Skeletal muscle cell (primary cell): Measurements from ENCODE around the gene TCF12.

Source experiments
- DNase-seq: peaks from one replicate; pipeline ENCODE4 v3.0.0-alpha.2; 2010; ENCODE audit warnings: low read depth
- H3K4me3 ChIP-seq: 2 replicates; pipeline ENCODE4 v1.5.1; 2011; ENCODE audit warnings: low read depth, mild to moderate bottlenecking, control low read depth, low read length, moderate library complexity

The TCF12 gene

GRCh38 chr15:57034613-57035012 lies 116.2 kb downstream of the TCF12 start:
- no peak overlapping the region for H3K4me3 ChIP-seq
- no peak for DNase-seq

- no peak overlapping the region for H3K4me3 ChIP-seq
- no peak for DNase-seq
Measured at GRCh38 chr15:57035664-57036063, 117.2 kb downstream of the TCF12 start.

DNA sequence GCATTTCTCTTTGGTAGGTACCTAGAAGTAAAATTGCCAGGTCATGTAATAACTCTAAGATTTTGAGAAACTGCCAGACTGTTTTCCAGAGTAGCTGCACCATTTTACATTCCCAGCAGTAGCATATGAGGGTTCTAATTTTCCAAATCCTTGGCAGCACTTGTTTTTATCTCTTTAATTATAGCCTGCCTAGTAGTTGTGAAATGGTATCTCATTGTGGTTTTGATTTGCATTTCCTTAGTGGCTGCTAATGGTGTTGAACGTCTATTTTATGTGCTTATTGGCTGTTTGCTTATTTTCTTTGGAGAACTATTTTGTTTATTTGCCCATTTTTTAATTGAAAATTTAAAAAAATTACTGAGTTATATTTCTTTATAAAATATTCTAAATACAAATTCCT lies 117.9 kb downstream of the TCF12 start:
- no peak overlapping the region for H3K4me3 ChIP-seq
- no peak for DNase-seq

- H3K4me3 ChIP-seq = no peak overlapping the region
- DNase-seq = no peak
Measured at GRCh38 chr15:57037548-57037947, 119.1 kb downstream of the TCF12 start.

- no peak for DNase-seq
- H3K4me3 ChIP-seq = no peak overlapping the region
Measured at GRCh38 chr15:57038040-57038439, 119.6 kb downstream of the TCF12 start.

DNA sequence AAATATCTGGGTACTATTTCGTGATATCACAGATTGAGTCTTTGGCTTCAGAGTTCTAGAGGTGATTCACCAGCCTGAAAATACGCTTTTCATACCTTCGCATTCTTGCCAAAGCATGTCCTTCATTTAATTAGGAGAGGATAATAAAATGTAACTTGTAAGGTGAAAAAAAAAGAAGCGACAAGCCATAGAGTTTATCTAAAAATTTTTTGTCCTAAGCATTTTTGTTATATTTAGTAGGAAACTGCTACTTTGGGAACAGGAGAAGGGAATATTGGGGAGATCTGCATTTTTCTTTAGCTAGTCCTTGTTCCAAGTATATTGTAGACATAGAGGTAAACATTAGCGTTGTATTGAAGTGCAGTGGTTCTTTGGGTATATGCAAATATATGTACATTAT lies 120.1 kb downstream of the TCF12 start:
- no peak overlapping the region for H3K4me3 ChIP-seq
- DNase-seq = no peak

DNA sequence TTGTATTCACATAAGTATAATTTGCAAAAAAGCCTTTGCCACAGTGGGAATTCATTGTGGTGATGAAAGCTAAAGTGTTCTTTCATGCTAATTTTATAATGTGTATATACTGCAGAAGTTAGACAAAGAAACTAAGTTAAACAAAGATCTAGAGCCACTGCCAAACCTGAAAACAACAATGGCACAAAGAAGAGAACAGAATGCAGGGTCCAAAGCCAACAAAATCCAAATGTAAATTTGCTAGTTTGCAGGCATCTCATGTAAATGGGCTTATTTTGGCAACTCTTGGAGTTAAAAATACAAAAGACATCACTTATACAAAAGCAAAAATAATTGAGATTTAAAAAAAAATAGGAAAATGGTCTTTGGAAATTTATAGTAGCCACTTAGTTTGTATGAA lies 123.0 kb downstream of the TCF12 start:
- DNase-seq = no peak

DNA sequence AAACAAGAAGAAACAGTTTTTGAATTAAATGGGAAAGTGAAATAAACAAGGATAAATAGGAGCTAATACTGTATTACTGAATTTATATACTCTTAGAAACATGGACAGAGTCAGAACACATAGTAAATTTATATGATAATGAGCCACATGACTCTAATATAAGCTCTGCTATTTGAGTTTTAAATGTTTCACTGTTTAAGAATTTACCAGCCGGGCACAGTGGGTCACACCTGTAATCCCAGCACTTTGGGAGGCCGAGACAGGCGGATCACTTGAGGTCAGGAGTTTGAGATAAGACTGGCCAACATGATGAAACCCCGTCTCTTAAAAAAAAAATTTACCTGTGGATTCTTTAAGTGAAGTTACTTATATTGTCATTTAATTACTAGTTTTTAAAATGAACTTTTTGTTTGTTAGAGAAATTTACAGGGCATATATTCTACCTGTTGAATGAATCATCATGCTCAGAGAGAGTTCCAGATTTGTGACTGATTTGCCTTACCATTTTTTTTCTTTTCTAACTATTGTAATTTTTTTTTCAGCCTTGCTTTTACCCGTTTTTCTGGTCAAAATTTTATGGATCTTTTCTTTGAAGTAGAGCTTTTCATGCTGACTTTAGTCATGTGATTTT lies 125.7 kb downstream of the TCF12 start:
- DNase-seq = no peak
- H3K4me3 ChIP-seq = no peak overlapping the region

More for the DNA sequence above, 123.0 kb downstream of the TCF12 start:
- no peak overlapping the region for H3K4me3 ChIP-seq

- no peak for DNase-seq
Measured at GRCh38 chr15:57044970-57045369, 126.5 kb downstream of the TCF12 start.

DNA sequence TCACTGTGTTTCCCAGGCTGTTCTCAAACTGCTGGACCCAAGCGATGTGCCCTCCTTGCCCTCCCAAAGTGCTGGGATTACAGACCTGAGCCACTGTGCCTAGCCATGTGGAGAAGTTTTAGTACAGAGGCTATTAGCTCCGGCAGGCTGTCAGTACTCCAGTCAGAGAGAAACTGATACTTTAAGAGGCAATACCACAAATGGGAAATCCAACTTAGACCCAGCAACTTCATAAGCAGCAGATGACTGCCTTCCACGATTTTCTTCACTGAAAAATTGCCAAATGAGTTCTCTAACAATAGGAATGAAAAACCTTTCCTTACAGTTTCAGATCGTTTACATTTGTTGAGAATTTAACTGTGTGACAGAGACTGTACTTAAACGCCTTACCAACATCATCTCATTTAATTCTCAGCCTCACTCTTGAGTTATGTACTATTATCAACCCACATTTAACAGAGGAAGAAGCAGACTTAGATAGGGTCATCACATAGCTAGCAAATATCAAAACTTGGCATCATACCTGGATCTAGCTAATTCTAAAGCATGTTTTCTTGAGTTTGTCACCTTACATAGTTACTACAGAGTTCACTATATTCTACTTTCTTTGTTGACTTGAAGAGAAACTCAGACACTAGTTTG lies 127.4 kb downstream of the TCF12 start:
- no peak overlapping the region for H3K4me3 ChIP-seq
- no peak for DNase-seq

More at GRCh38 chr15:57044970-57045369, 126.5 kb downstream of the TCF12 start:
- no peak overlapping the region for H3K4me3 ChIP-seq

DNA sequence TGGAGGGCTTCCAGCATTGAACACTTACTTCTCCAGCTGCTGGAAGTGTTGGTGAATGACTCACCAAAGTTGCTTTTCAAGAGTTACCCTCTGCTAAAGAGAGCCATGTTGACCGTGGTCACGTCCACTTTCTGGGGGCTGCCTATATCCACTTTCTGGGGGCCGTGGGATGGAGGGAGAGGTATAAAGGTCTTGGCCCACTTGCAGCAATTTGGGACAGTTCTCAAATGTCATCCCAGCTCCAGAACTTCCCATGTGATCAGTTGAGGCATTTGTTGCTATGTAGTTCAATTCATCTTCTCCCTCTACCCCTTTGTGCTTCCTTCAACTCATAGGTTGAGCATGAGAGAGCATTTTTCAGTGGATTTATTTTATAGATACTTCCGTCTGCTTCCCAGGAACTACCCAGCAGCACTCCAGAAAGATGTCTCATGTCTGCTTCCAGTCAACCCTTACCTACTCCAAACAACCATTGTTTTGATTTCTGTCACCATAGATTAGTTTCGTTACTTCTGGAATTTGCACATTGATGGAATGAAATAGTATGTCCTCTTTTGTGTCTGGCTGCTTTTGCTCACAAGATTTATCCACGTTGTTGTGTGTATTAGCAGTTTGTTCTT lies 130.6 kb downstream of the TCF12 start:
- H3K4me3 ChIP-seq = no peak overlapping the region
- DNase-seq = no peak

- no peak for DNase-seq
- H3K4me3 ChIP-seq = no peak overlapping the region
Measured at GRCh38 chr15:57053470-57053869, 135.0 kb downstream of the TCF12 start.

GRCh38 chr15:57054204-57054750 lies 135.8 kb downstream of the TCF12 start:
- DNase-seq = no peak
- no peak overlapping the region for H3K4me3 ChIP-seq

- DNase-seq = no peak
- H3K4me3 ChIP-seq = no peak overlapping the region
Measured at GRCh38 chr15:57056357-57056756, 137.9 kb downstream of the TCF12 start.

GRCh38 chr15:57057134-57057930 lies 138.9 kb downstream of the TCF12 start:
- DNase-seq = no peak
- no peak overlapping the region for H3K4me3 ChIP-seq

DNA sequence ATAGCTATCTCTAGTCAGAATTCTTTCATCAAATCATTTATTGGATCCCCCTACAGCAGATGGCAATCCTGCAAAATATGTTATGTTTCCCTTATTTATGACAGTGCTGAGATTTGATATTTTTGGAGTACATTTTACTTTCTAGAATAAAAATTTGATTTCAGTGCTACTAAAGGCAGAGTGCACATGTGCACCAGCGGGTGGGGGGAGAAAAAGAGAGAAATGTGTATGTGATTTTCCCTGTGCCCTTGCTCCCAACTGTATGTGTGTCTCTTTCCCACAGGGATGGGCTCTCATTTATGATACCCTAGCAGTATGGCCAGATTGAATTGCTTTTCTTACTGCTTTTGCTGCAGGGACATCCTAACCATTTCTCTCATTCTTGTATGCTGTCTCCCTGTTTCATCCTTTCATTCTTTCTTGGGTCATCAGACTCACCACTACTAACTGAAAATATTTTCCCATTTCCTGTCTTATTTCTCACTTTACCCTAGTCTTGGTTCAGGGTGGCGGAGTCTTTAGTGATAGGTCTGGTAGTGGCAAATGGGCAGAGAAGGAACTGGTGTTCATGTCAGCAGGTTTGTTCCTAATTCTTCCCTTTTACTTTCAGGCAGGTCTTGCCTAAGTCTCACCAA lies 140.7 kb downstream of the TCF12 start:
- no peak overlapping the region for H3K4me3 ChIP-seq
- no peak for DNase-seq

- peak; percentile 56 for DNase-seq
- H3K4me3 ChIP-seq = no peak overlapping the region
Measured at GRCh38 chr15:57060799-57061198, 142.4 kb downstream of the TCF12 start.

GRCh38 chr15:57061281-57061680 lies 142.8 kb downstream of the TCF12 start:
- no peak overlapping the region for H3K4me3 ChIP-seq
- DNase-seq = no peak

DNA sequence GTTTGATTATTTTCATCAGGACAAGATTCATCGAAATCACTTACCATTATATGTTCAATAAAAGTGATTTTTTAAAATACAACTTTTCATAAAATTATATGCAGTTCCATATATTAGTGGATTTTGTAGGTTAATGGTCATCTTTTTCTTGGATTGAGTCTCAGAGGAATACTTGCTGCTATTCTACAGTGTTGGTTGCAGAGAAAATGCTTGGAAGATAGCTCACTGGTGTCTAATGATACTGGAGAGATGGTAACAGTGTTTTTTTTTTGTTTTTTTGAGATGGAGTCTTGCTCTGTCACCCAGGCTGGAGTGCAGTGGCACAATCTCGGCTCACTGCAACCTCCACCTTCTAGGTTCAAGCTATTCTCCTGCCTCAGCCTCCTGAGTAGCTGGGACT lies 143.3 kb downstream of the TCF12 start:
- H3K4me3 ChIP-seq = no peak overlapping the region
- DNase-seq = no peak
